ENCODE data around the gene GNAS. TPM values are rescaled to one million over a fixed set of nuclear protein-coding genes. Genes with fewer than 3 reads are reported as not detected.
A peak's percentile ranks its signal among the peaks of the same experiment; 100 is the strongest.

GNAS gene
- polyA plus RNA-seq, 6 donors from 2014 or later = 133 to 298 (median 194) TPM

DNA sequence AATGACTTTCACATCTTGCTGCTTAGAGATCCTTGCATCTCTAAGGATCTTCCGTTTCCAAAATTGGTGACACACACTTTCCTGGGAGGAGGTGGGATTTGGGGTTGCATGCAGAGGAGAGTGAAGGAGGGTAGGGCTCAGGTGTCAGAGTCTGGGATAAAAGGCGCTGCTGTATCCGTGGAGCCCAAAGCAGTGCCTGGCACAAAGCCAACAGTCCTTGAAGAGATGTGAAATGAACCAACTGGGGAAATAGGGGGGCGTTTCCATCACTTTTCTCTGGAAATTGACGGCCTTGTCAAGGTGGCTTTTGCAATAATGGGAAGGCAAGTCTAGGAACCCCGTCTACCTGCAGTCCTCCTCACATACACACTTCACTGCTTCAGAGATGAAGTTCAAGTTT lies 69.0 kb downstream of the GNAS start:
- no peaks in the 10 kb centered on the region for H3K36me3 Mint-ChIP-seq
- H3K9me3 Mint-ChIP-seq = no peaks in the 10 kb centered on the region
- H3K27ac Mint-ChIP-seq = no peak overlapping the region
- ATAC-seq (ENCODE audit: low read depth in 2 of 2) (no peak), DNase-seq (no peak)
- H3K27me3 Mint-ChIP-seq = no peaks in the 10 kb centered on the region
- H3K4me1 Mint-ChIP-seq = peaks cover 0 to 4% (median 0%) of the 10 kb centered on the region in 3 donors
- H3K4me3 Mint-ChIP-seq = peak overlapping the region in 1 of 8 donors; percentile 21

DNA sequence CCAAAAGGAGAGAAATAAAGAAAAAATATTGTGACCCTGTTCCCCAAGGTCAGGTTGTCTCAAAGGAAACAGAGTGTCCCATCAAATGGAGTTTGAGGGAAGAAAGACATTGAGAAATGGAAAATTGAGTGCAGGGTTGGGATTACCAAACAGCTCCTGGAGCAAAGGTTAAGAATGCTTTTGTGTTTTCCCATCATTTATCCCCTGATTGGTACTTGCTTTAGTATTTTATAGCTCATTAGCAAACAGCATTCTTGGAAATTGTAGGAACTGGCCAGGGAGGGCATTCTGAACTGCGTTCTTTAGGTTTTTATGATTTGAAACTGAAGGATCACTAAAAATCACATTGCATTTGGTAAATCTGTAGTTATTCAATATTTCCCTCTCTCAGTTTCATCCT lies 69.5 kb downstream of the GNAS start:
- H3K27ac Mint-ChIP-seq = no peak overlapping the region
- peak overlapping the region in 1 of 8 donors; percentile 21 for H3K4me3 Mint-ChIP-seq
- no peak for DNase-seq
- ATAC-seq (ENCODE audit: low read depth in 2 of 2) = no peak
- peaks cover 0 to 4% (median 0%) of the 10 kb centered on the region in 3 donors for H3K4me1 Mint-ChIP-seq
- no peaks in the 10 kb centered on the region for H3K27me3 Mint-ChIP-seq
- no peaks in the 10 kb centered on the region for H3K36me3 Mint-ChIP-seq
- H3K9me3 Mint-ChIP-seq = no peaks in the 10 kb centered on the region

DNA sequence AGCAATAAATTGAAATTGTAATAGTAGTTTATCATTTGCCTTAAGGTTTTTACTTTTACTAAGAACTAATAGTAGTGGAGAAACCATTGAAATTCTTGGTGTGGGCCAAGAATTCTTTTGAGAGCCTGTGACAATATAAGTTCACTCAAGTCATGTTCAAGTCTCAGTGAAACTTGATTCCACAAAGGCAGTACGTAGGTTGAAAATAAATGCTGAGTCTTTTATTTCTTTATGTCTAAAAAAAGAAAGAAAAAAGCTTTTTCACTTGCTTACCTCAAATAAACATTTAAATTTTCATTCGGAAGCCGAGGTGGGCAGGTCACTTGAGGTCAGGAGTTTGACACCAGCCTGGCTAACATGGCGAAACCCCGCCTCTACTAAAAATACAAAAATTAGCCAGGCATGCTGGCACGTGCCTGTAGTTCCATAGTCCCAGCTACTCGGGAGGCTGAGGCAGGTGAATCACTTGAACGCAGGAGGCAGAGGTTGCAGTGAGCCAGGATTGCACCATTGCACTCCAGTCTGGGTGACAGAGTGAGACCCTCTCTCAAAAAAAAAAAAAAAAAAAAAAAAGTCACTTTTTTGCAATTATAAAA lies 70.7 kb downstream of the GNAS start:
- Mint-ChIP-seq H3K27ac (no peak overlapping the region), H3K27me3 (no peaks in the 10 kb centered on the region), H3K4me3 (no peak overlapping the region), H3K9me3 (no peaks in the 10 kb centered on the region), H3K4me1 (peaks cover 0 to 4% (median 0%) of the 10 kb centered on the region in 3 donors), H3K36me3 (no peaks in the 10 kb centered on the region)
- ATAC-seq (ENCODE audit: low read depth in 2 of 2) = no peak
- no peak for DNase-seq

DNA sequence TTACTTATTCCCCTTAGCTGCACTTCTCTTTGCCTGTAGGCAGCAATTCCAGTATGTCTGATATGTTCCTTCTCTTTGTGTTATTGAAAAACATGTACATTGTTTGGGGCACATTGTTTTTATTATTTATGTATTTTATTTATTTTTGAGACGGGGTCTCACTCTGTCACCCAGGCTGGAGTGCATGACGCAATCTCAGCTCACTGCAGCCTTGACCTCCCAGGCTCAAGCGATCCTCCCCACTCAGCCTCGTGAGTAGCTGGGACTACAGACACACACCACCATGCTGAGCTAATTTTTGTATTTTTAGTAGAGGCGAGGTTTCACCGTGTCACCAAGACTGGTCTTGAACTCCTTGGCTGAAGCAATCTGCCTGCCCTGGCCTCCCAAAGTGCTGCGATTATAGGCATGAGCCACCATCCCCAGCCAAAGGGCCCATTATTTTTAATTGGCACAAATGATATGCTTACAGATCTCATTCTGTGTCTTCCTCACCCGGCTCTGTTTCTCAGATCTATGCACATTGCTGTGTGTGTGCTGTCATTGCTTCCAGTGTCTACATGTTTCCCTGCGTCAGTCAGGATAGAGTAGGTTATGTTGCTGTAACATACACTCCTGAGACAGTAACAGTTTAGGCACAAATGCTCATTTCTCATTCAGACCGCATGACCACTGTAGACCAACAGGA lies 74.4 kb downstream of the GNAS start:
- Mint-ChIP-seq H3K36me3 (no peaks in the 10 kb centered on the region), H3K4me1 (peaks cover 0 to 5% (median 0%) of the 10 kb centered on the region in 3 donors), H3K27ac (no peak overlapping the region), H3K9me3 (no peaks in the 10 kb centered on the region), H3K27me3 (peaks cover 0 to 13% (median 0%) of the 10 kb centered on the region in 3 donors), H3K4me3 (no peak overlapping the region)
- DNase-seq = no peak
- ATAC-seq (ENCODE audit: low read depth in 2 of 2) = no peak

DNA sequence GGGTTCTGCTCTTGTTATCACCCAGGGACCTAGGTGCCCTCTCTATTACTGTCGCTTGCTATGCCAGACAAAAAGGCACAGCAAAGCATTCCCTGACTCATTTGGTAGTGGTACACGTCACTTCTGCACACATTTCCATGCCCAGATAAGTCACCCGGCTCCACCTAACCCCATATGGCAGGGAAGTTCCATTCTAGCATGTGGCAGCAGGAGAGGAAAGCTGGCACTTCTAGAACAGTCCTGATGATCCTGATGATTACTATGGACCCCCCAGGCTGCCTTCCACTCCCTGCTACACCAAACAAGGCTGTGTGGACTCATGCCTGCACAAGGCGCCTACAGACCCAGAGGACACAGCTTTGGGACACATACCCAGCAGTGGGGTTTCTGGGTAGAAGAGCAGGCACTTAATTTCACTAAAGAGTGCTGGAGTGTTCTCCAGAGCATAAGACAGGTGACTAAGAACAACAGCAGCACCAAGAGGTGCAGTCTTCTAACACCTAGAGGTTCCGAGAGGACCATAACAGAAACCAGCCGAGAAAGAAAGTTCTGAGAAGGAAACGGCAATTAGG lies 75.1 kb downstream of the GNAS start:
- DNase-seq (no peak), ATAC-seq (ENCODE audit: low read depth in 2 of 2) (no peak)
- Mint-ChIP-seq H3K36me3 (no peaks in the 10 kb centered on the region), H3K27me3 (peaks cover 0 to 13% (median 0%) of the 10 kb centered on the region in 3 donors), H3K4me1 (peaks cover 0 to 5% (median 0%) of the 10 kb centered on the region in 3 donors), H3K4me3 (no peak overlapping the region), H3K9me3 (no peaks in the 10 kb centered on the region), H3K27ac (peak overlapping the region in 1 of 6 donors; percentile 69)

DNA sequence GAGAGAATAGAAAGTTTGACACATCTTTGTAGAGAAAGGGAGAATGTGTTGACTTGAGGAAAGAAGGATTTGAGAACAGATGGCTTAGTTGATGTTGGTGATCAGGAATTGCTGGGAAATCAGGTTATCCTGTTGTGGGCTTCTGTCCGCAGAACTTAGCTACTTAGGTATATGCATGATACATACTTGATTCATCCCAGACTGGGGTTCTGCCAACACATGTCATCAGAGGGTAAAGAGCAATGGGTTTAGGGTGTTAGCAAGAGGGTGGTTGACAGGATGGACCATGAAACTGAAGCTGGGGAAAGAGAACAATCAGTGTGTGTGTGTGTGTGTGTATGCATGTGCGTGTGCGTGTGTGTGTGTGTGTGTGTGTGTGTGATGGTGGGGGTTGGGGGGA lies 78.0 kb downstream of the GNAS start:
- Mint-ChIP-seq H3K27me3 (peaks cover 0 to 13% (median 0%) of the 10 kb centered on the region in 3 donors), H3K36me3 (no peaks in the 10 kb centered on the region), H3K4me1 (peaks cover 0 to 5% (median 0%) of the 10 kb centered on the region in 3 donors), H3K9me3 (no peaks in the 10 kb centered on the region), H3K4me3 (no peak overlapping the region), H3K27ac (no peak overlapping the region)
- no peak for ATAC-seq (ENCODE audit: low read depth in 2 of 2)
- DNase-seq = no peak

DNA sequence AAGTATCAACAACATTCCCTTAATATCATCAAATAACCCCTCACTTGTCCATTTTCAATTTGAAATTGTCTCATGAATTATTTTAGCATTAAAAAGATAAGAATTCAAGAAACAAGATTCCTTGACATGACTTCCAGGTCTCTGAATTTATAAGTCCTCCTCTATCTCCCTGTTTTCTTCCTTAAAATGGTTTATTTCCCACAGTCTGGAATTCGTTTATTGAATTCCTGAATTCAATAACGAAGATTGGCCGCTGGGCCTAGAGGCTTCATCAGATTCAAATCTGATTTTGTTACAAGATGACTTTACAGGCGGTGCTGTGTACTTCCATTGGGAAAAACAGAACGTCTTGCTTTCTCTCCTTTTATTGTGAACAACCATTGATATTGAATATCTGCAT lies 79.7 kb downstream of the GNAS start:
- Mint-ChIP-seq H3K9me3 (peaks cover 0 to 11% (median 3%) of the 10 kb centered on the region in 7 donors), H3K27ac (no peak overlapping the region), H3K36me3 (no peaks in the 10 kb centered on the region), H3K4me1 (peaks cover 0 to 5% (median 5%) of the 10 kb centered on the region in 3 donors), H3K27me3 (peaks cover 0 to 13% (median 0%) of the 10 kb centered on the region in 3 donors), H3K4me3 (no peak overlapping the region)
- no peak for ATAC-seq (ENCODE audit: low read depth in 2 of 2)
- no peak for DNase-seq

DNA sequence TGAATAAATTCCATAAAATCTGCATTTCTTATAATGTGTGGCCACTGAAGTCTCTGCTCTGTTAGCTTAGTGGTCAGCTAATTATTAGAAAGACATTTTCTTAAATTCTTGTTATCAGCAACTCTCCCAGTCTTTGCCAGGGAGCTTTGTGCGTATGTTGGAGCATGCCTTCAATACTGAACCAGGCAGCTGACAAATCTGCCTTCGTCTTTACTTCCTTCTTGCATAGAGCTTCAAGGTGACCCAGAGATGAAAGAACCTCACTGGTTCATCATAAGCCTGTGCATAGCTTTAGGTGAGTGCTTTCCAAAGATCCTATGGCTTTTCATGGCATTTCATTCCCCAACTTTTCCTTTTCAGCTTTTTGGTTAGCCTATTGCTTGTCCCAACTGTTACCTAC lies 85.6 kb downstream of the GNAS start:
- H3K4me3 Mint-ChIP-seq = no peak overlapping the region
- ATAC-seq (ENCODE audit: low read depth in 2 of 2) (peak in 1 of 2 donors; percentile 23), DNase-seq (no peak)
- H3K27ac Mint-ChIP-seq = peak overlapping the region in 1 of 6 donors; percentile 32
- peaks cover 0 to 20% (median 9%) of the 10 kb centered on the region in 7 donors for H3K9me3 Mint-ChIP-seq
- H3K27me3 Mint-ChIP-seq = no peaks in the 10 kb centered on the region
- no peaks in the 10 kb centered on the region for H3K36me3 Mint-ChIP-seq
- H3K4me1 Mint-ChIP-seq = peaks cover 11 to 20% (median 12%) of the 10 kb centered on the region in 3 donors

DNA sequence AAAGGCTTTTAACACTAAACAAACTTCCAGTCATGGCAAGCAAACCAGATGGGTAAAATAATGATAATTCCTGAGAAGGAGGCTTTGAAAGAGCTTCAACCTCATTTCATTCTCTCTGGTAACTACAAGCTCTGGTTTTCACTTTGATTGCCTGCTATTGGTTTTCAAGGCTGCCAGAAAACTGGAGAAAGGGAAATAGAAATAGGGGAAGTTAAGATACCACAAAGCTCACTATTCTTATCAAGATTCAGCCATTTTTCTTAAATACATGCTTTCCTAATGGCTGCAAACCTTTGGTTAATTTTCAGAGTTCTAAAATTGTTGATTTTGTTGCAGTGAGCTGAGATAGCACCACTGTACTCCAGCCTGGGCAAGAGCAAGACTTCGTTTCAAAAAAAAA lies 86.0 kb downstream of the GNAS start:
- H3K4me3 Mint-ChIP-seq = peak overlapping the region in 1 of 8 donors; percentile 11
- peak; percentile 71 for ATAC-seq (ENCODE audit: low read depth in 2 of 2)
- DNase-seq = peak; percentile 17
- H3K27ac Mint-ChIP-seq = peak overlapping the region in 1 of 6 donors; percentile 7
- peaks cover 0 to 20% (median 9%) of the 10 kb centered on the region in 7 donors for H3K9me3 Mint-ChIP-seq
- H3K36me3 Mint-ChIP-seq = no peaks in the 10 kb centered on the region
- no peaks in the 10 kb centered on the region for H3K27me3 Mint-ChIP-seq
- peaks cover 11 to 20% (median 12%) of the 10 kb centered on the region in 3 donors for H3K4me1 Mint-ChIP-seq

DNA sequence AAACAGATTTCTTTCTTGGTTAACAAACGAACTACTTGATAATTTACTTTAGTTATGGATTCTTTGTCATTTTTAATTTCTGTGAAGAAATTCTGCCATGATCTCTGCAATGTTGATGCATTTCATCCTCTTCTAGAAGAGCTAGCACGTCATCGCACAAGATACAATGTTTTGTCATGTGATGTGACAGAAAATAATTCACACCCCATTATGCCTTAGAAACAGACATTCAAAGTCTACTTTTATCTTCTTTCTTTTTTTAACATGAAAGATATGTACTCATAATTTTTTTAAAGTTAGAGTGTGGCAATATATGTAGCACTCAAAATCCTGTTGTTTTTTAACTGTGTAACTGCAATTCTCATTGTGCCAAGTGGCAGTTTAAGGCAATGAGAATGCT lies 89.0 kb downstream of the GNAS start:
- no peak overlapping the region for H3K4me3 Mint-ChIP-seq
- H3K27me3 Mint-ChIP-seq = no peaks in the 10 kb centered on the region
- no peak overlapping the region for H3K27ac Mint-ChIP-seq
- peaks cover 0 to 14% (median 7%) of the 10 kb centered on the region in 7 donors for H3K9me3 Mint-ChIP-seq
- DNase-seq (no peak), ATAC-seq (ENCODE audit: low read depth in 2 of 2) (no peak)
- H3K4me1 Mint-ChIP-seq = peaks cover 12 to 31% (median 18%) of the 10 kb centered on the region in 3 donors
- no peaks in the 10 kb centered on the region for H3K36me3 Mint-ChIP-seq

DNA sequence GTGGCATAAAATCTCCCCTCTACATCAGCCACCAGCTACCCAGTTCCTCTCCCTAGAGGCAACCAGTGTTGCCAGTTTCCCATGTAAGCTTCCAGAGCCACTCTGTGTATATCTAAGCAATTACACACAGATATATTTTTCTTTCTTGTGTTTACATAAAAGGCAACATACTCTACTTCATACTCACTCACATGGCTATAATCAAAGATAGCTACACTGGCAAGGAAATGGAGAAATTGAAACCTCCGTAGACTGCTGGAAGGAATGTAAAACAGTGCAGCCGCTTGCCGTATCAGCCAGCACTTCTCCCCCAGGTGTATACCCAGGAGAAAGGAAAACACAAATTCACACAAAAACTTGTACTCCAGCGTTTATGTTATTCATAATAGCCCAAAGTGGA lies 90.0 kb downstream of the GNAS start:
- H3K4me3 Mint-ChIP-seq = no peak overlapping the region
- peaks cover 0 to 9% (median 2%) of the 10 kb centered on the region in 7 donors for H3K9me3 Mint-ChIP-seq
- ATAC-seq (ENCODE audit: low read depth in 2 of 2) (no peak), DNase-seq (no peak)
- H3K36me3 Mint-ChIP-seq = no peaks in the 10 kb centered on the region
- peak overlapping the region in 1 of 6 donors; percentile 68 for H3K27ac Mint-ChIP-seq
- H3K4me1 Mint-ChIP-seq = peaks cover 12 to 30% (median 18%) of the 10 kb centered on the region in 3 donors
- H3K27me3 Mint-ChIP-seq = no peaks in the 10 kb centered on the region

DNA sequence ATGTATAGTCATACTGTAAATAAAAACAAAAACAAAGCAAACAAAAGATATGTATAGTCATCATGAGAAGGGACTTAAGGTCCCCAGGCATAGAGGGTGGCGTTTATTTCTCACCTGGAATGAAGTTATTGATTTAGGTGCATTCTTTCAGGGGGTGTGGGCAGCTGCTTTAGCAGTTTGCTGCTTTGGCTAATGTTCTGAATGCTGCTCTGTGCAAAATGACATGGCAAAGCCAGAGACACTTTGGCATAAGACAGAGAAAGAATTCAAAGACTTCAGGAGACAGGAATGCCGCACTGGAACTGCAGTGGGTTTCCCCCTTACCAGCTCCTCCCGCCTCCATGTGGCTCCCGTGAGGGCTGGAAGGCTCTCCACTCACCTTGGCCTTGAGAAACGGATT lies 92.1 kb downstream of the GNAS start:
- no peak overlapping the region for H3K27ac Mint-ChIP-seq
- H3K4me3 Mint-ChIP-seq = no peak overlapping the region
- H3K4me1 Mint-ChIP-seq = peaks cover 0 to 15% (median 7%) of the 10 kb centered on the region in 3 donors
- DNase-seq (no peak), ATAC-seq (ENCODE audit: low read depth in 2 of 2) (no peak)
- H3K36me3 Mint-ChIP-seq = no peaks in the 10 kb centered on the region
- no peaks in the 10 kb centered on the region for H3K27me3 Mint-ChIP-seq
- no peaks in the 10 kb centered on the region for H3K9me3 Mint-ChIP-seq

DNA sequence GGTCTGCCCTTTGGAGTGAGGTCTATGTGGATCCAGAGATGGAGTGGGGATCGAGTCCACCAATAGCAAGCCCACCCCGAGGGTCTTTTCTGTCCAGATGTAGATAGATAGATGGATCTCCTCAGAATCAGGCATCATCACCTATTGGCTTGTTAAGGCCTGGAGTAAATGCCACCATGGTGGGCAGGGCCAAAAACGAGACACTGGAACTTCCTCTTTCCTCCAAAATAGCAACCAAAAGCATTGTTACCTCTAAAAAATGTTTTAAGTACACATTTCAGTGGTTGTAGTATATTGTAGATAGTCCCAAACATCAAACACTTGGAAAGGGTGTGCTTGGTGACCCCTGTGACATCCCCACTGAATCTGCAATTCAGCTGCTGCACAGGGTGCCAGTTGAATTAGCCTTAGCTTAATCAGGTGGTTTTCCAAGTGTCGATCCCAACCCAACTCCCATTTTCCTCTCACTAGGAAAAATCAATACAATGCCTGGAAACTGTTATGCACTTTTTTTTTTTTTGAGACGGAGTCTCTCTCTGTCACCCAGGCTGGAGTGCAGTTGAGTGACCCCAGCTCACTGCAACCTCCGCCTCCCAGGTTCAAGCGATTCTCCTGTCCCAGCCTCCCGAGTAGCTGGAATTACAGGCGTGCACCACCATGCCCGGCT lies 93.6 kb downstream of the GNAS start:
- DNase-seq (peak; percentile 5), ATAC-seq (ENCODE audit: low read depth in 2 of 2) (peak in 1 of 2 donors; percentile 51)
- Mint-ChIP-seq H3K4me3 (peak overlapping the region in 1 of 8 donors; percentile 12), H3K9me3 (no peaks in the 10 kb centered on the region), H3K27me3 (no peaks in the 10 kb centered on the region), H3K4me1 (peaks cover 0 to 15% (median 10%) of the 10 kb centered on the region in 3 donors), H3K27ac (no peak overlapping the region), H3K36me3 (no peaks in the 10 kb centered on the region)

Measured in naive B cell (primary cell).